ENCODE measurements around the gene AK8.

AK8 gene

DNA sequence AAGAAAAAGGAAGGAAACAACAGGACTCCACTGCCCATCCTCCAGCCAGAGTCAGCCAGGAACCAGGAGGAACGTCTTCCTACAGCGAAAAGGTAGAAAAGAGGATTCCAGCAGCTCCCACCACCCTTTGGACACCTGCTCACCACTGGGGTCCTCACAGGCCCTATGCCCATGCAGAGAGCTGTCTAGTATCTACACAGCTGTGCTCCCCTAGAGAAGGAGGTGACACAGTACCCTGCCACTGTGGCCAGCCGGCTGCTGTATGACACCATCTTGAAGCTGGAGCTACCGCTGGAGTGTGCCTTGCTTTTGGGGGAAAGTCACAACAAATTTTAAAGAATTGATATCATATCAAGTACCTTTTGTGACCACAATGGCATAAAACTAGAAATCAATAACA is 115.2 kb downstream of the AK8 start:
- Histone ChIP-seq H3F3A (ENCODE audit: insufficient read depth) (no peaks in the 10 kb centered on the region), H2AFZ (ENCODE audit: low read depth, low read length, severe bottlenecking) (no peak overlapping the region), H3K27me3 (ENCODE audit: low read length) (no peaks in the 10 kb centered on the region; the same call in 1 of the 2 replicates), H3K9ac (ENCODE audit: low read length) (no peak overlapping the region), H3K4me3 (ENCODE audit: insufficient read depth, low read length, poor library complexity, severe bottlenecking) (no peak overlapping the region), H3K36me3 (ENCODE audit: low read length) (no peaks in the 10 kb centered on the region), H3K9me3 (ENCODE audit: insufficient read depth, low read length) (no peaks in the 10 kb centered on the region), H3K9me2 (replicated peaks; ENCODE audit: insufficient read depth, low read length) (no peaks in the 10 kb centered on the region), H4K20me1 (ENCODE audit: low read depth, low read length) (no peaks in the 10 kb centered on the region), H3K4me2 (ENCODE audit: low read depth, low read length, poor library complexity, severe bottlenecking) (no peak overlapping the region), H3K27ac (ENCODE audit: low read depth, low read length) (no peak overlapping the region), H3K79me2 (ENCODE audit: insufficient read depth, low read length) (no peaks in the 10 kb centered on the region)
- TF ChIP-seq EZH2phosphoT487 (conservative IDR thresholded peaks at IDR 0.05; ENCODE audit: low read length), result no peak
- TF ChIP-seq, protein P1, sequence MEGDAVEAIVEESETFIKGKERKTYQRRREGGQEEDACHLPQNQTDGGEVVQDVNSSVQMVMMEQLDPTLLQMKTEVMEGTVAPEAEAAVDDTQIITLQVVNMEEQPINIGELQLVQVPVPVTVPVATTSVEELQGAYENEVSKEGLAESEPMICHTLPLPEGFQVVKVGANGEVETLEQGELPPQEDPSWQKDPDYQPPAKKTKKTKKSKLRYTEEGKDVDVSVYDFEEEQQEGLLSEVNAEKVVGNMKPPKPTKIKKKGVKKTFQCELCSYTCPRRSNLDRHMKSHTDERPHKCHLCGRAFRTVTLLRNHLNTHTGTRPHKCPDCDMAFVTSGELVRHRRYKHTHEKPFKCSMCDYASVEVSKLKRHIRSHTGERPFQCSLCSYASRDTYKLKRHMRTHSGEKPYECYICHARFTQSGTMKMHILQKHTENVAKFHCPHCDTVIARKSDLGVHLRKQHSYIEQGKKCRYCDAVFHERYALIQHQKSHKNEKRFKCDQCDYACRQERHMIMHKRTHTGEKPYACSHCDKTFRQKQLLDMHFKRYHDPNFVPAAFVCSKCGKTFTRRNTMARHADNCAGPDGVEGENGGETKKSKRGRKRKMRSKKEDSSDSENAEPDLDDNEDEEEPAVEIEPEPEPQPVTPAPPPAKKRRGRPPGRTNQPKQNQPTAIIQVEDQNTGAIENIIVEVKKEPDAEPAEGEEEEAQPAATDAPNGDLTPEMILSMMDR (IDR thresholded peaks at IDR 0.05; ENCODE audit: insufficient read depth, low read length, poor library complexity, severe bottlenecking), result no peak

DNA sequence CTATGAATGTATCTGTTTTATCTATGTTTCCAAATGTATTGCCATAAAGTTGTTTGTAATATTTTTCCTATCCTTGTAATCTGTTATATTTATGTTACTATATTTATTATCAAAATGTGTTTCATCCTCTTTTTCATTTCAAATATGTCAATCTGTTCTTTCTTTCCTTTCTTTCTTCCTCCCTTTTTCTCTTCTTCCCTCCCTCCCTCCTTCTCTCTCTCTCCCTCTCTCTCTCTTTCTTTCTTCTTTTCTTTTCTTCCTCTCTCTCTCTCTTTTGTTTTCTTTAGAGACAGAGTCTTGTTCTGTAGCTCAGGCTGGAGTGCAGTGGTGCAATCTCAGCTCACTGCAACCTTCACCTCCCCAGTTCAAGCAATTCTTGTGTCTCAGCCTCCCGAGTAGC is 116.5 kb downstream of the AK8 start:
- TF ChIP-seq EZH2phosphoT487 (conservative IDR thresholded peaks at IDR 0.05; ENCODE audit: low read length), result no peak
- TF ChIP-seq, protein P1 (IDR thresholded peaks at IDR 0.05; ENCODE audit: insufficient read depth, low read length, poor library complexity, severe bottlenecking), result no peak

DNA sequence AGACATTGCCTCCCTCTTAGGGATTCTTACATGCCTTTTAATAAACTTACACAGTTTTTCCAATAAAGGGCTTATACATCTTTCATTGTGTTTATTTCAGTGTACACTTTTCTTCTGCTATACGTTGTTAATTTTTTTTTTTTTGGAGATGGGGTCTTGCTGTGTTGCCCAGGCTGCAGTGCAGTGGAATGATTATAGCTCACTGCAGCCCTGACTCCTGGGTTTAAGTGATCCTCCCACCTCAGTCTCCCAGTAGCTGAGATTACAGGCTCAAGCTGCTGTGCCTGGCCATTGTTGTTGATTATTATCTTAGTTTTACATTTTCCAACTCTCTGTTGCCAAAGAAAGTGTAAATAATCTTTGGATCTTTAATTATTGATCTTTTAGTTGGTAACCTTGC is 118.0 kb downstream of the AK8 start:
- H3K9ac ChIP-seq (ENCODE audit: low read length), result no peak overlapping the region
- no peaks in the 10 kb centered on the region for H3K79me2 ChIP-seq (ENCODE audit: insufficient read depth, low read length)
- H3F3A ChIP-seq (ENCODE audit: insufficient read depth), result no peaks in the 10 kb centered on the region
- no peaks in the 10 kb centered on the region for H3K36me3 ChIP-seq (ENCODE audit: low read length)
- no peaks in the 10 kb centered on the region for H4K20me1 ChIP-seq (ENCODE audit: low read depth, low read length)
- TF ChIP-seq, protein P1 (IDR thresholded peaks at IDR 0.05; ENCODE audit: insufficient read depth, low read length, poor library complexity, severe bottlenecking), result no peak
- TF ChIP-seq EZH2phosphoT487 (conservative IDR thresholded peaks at IDR 0.05; ENCODE audit: low read length), result no peak
- no peak overlapping the region for H3K27ac ChIP-seq (ENCODE audit: low read depth, low read length)
- no peaks in the 10 kb centered on the region for H3K27me3 ChIP-seq (ENCODE audit: low read length)
- no peak overlapping the region for H2AFZ ChIP-seq (ENCODE audit: low read depth, low read length, severe bottlenecking)
- H3K9me3 ChIP-seq (ENCODE audit: insufficient read depth, low read length), result no peaks in the 10 kb centered on the region
- no peaks in the 10 kb centered on the region for H3K9me2 ChIP-seq (replicated peaks; ENCODE audit: insufficient read depth, low read length)
- H3K4me2 ChIP-seq (ENCODE audit: low read depth, low read length, poor library complexity, severe bottlenecking), result no peak overlapping the region
- H3K4me3 ChIP-seq (ENCODE audit: insufficient read depth, low read length, poor library complexity, severe bottlenecking), result no peak overlapping the region

More for the DNA sequence above, 116.5 kb downstream of the AK8 start:
- Histone ChIP-seq H3K9me2 (replicated peaks; ENCODE audit: insufficient read depth, low read length) (no peaks in the 10 kb centered on the region), H3K27me3 (ENCODE audit: low read length) (no peaks in the 10 kb centered on the region; the same call in 1 of the 2 replicates), H3K27ac (ENCODE audit: low read depth, low read length) (no peak overlapping the region), H3K4me2 (ENCODE audit: low read depth, low read length, poor library complexity, severe bottlenecking) (no peak overlapping the region), H3K79me2 (ENCODE audit: insufficient read depth, low read length) (no peaks in the 10 kb centered on the region), H3K36me3 (ENCODE audit: low read length) (no peaks in the 10 kb centered on the region), H2AFZ (ENCODE audit: low read depth, low read length, severe bottlenecking) (no peak overlapping the region), H3K9ac (ENCODE audit: low read length) (no peak overlapping the region), H3F3A (ENCODE audit: insufficient read depth) (no peaks in the 10 kb centered on the region), H4K20me1 (ENCODE audit: low read depth, low read length) (no peaks in the 10 kb centered on the region), H3K9me3 (ENCODE audit: insufficient read depth, low read length) (no peaks in the 10 kb centered on the region), H3K4me3 (ENCODE audit: insufficient read depth, low read length, poor library complexity, severe bottlenecking) (no peak overlapping the region)
